ENCODE measurements around the gene B4GALNT1. TPM values are rescaled to one million over a fixed set of nuclear protein-coding genes. Genes with fewer than 3 reads are reported as not detected.
"Not testable (repeated sequence)": the region's sequence is repeated elsewhere in the genome, so short reads cannot be mapped to it uniquely, and the experiment has no call there.

B4GALNT1 gene
- total RNA-seq, 1 experiment from 2014 or later = 64.3 TPM

GRCh38 chr12:57637364-57637763 lies 4.4 kb upstream of the B4GALNT1 start:
- no peak for DNase-seq (ENCODE audit: low spot score)

- DNase-seq (ENCODE audit: low spot score) = not testable (repeated sequence)
Observed at GRCh38 chr12:57636731-57637130, 3.7 kb upstream of the B4GALNT1 start.

GRCh38 chr12:57632073-57632957 lies 686 bp downstream of the B4GALNT1 start:
- no peak for DNase-seq (ENCODE audit: low spot score)

- DNase-seq (ENCODE audit: low spot score) = no peak
Observed at GRCh38 chr12:57631566-57632072, 1.4 kb downstream of the B4GALNT1 start.

GRCh38 chr12:57630891-57631433 lies 2.0 kb downstream of the B4GALNT1 start:
- DNase-seq (ENCODE audit: low spot score) = no peak

- DNase-seq (ENCODE audit: low spot score) = no peak
Observed at GRCh38 chr12:57629897-57630471, 3.0 kb downstream of the B4GALNT1 start.

GRCh38 chr12:57628280-57629191 lies 4.5 kb downstream of the B4GALNT1 start:
- no peak for DNase-seq (ENCODE audit: low spot score)

GRCh38 chr12:57627501-57628279 lies 5.3 kb downstream of the B4GALNT1 start:
- no peak for DNase-seq (ENCODE audit: low spot score)

- DNase-seq (ENCODE audit: low spot score) = no peak
Observed at GRCh38 chr12:57626921-57627445, 6.0 kb downstream of the B4GALNT1 start.

- no peak for DNase-seq (ENCODE audit: low spot score)
Observed at GRCh38 chr12:57626111-57626920, 6.7 kb downstream of the B4GALNT1 start.

- DNase-seq (ENCODE audit: low spot score) = no peak
Observed at GRCh38 chr12:57625261-57626032, 7.6 kb downstream of the B4GALNT1 start.

GRCh38 chr12:57624441-57625220 lies 8.4 kb downstream of the B4GALNT1 start:
- no peak for DNase-seq (ENCODE audit: low spot score)

GRCh38 chr12:57623811-57624390 lies 9.1 kb downstream of the B4GALNT1 start:
- no peak for DNase-seq (ENCODE audit: low spot score)

- DNase-seq (ENCODE audit: low spot score) = no peak
Observed at GRCh38 chr12:57623385-57623784, 9.6 kb downstream of the B4GALNT1 start.

- DNase-seq (ENCODE audit: low spot score) = no peak
Observed at GRCh38 chr12:57622293-57623245, 10.4 kb downstream of the B4GALNT1 start.

- no peak for DNase-seq (ENCODE audit: low spot score)
Observed at GRCh38 chr12:57621497-57622292, 11.3 kb downstream of the B4GALNT1 start.

Data from H4 (cell line).